HG03135 (cell line): ENCODE measurements around the gene RPL19.
A peak's percentile ranks its signal among the peaks of the same experiment; 100 is the strongest.

Experiments
- ATAC-seq: cut with Tn5 transposase; IDR thresholded peaks from one replicate; pipeline ENCODE4 v1.9.1; 2021; ENCODE audit warnings: mild to moderate bottlenecking, moderate library complexity; ENCODE audit not compliant: unreplicated experiment

Gene RPL19

DNA sequence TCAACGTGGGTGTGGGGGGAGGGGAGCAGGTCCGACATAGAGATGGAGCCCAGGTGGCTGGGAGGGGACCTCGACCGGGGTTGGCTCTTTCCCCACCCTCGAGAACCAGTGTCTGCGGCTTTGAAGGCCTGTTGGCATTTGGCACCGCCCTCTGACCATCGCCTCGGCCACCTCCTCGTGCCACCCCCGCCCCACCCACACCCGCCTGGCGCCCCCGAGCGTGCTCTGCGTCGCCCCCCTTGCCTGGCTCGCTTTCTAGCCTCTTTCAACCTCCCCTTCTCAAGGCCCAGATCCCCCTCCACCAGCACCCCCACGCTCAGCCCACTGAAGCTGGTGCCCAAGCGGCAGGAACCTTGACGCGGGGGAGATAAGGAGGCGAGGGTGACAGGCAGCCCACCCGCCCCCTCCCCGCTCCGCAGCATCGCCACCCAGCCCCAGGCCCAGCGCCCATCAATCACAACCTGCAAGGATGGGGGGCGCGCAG is 3.2 kb upstream of the RPL19 start:
- ATAC-seq, result no peak

DNA sequence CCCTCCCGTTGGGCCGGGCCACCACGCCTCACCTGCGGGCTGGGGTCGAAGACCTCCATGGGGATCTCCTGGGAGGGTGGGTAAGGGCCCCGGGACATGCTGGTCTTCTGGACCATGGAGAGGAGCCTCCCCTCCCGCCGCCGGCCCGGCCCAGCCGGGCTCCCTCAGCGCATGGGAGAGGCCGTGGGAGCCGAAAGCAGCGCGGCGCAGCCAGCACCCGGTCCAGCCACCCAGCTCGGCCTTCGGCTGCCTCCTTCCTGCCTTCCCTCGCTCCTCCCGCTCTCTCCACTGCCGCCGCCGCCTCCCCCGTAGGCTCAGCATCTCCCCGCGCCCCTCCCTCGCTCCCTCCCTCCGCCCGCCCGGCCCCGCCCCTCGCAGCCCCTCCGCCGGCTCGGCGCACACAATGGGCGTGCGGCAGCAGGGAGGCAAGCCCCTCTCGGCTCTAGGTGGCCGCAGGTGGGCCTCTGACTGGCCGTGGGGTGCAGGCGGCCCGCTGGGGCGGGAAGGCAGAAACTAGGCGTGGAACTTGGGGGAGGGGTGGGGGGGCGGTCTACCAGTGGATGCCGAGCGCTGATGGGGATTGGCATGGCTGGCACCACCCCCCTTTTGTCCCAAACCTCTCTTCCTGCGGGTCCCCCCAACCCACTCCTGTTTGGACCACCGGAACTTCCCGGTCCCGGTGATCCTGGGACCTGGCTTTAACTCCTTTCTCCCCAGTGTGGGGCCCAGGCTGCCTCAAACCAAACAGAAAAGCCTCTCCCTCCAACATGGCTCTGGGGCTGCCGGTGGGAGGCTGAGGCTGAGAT is 2.5 kb upstream of the RPL19 start, which contains the start of gene CACNB1:
CACNB1 (minus strand) TSS at position 290 of the 806 bp plus-strand sequence; CDS start at position 116, 174 bp downstream.
- no peak for ATAC-seq

DNA sequence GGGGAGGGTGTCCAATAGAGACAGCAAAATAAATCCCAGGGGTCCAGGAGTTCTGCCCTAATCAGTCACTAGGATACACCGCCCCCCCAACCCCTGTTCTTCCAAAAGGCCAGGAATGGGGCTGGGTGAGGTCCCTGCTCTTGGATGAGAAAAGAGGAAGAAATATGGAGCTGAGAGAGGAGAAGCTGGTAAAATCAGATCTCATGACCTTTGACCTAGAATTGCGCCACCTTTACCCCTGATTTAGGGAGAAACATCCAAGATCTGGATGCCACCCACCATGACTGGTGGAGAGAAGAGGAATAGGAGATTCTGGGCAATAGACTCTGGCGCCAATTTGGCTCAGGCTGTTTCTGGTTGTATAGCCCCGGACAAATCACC is 1.9 kb upstream of the RPL19 start:
- no peak for ATAC-seq

DNA sequence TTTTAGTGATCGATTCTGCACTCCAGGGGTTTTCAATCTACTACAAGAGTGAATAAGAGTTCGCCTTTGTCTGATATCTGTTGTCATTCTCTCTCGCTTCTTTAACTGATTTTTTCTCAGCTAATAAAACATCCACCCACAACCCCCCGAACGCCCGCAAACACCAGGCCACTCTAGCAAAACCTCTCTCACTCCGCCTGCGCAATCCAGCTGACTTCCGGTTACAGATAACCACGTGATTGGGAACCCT is 338 bp upstream of the RPL19 start:
- ATAC-seq, result peak; percentile 52

DNA sequence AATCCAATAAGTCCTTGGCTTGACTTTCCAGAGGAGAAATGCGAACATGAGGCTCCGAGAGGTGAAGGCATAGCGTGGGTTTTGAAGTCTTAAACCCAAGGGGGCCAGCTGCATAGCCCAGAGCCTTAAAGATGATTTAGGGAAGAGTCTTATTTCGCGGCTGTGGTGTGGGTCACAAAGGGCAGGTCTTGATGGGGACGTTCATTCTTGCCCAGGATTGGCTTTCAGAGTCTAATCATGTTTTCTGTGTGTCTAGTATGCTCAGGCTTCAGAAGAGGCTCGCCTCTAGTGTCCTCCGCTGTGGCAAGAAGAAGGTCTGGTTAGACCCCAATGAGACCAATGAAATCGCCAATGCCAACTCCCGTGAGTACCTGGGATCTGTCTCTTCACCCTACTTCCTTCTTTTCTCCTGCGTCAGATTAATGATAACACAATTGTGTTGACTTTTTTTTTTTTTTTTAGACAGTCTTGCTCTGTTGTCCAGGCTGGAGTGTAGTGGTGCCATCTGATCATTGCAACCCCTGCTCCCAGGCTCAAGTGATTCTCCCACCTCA is 951 bp downstream of the RPL19 start:
- no peak for ATAC-seq

DNA sequence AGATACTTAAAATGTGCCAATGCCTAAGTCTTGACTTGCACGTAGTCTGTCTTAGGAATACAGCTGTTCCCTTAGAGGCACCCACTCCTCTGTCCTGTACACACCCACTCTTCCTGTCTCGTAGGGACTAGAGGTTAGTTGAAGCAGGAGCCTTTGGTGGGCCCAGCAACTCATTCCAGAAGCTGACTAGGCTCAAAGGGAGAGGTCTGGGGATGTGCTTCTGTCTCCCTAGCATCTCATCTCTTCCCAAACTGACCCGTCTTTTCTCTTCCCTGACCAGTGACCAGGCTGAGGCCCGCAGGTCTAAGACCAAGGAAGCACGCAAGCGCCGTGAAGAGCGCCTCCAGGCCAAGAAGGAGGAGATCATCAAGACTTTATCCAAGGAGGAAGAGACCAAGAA is 4.2 kb downstream of the RPL19 start:
- ATAC-seq, result no peak

DNA sequence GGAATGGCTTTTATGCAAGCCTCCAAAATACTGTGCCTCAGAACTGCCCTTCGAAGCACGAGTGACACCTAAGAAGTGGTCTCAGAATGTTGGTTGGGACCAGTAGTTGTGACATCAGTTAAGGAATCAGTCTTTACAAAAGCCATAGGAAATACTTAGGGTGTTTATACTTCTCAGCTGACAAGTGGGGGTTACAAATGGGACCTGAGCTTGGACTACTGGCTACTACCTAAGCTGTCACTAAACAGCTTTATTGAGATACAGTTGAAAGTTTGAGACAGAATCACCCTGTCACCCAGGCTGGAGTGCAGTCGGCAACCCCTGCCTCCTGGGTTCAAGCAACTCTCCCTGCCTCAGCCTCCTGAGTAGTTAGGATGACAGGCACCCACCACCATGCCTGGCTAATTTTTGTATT is 5.0 kb downstream of the RPL19 start:
- no peak for ATAC-seq

DNA sequence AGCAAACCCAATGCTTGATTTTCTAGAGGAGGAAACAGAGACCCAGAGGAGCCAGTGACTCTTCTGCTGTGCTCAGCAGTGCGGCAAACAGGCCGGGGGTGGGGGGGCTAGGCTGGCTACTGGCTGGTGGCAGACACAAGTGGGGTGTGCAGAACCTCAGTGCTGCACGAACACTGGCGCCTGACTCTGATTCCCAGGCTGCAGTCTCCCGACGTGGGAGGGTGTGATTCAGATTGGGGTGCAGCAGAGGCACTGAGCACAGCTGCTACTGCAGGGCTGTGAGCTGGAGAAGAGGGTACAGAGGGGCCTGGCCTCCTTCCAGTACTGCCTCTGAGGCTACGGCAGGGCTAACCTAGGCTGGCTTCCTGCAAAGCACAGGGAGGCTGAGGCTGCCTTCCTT is 8.1 kb downstream of the RPL19 start:
- ATAC-seq, result no peak

DNA sequence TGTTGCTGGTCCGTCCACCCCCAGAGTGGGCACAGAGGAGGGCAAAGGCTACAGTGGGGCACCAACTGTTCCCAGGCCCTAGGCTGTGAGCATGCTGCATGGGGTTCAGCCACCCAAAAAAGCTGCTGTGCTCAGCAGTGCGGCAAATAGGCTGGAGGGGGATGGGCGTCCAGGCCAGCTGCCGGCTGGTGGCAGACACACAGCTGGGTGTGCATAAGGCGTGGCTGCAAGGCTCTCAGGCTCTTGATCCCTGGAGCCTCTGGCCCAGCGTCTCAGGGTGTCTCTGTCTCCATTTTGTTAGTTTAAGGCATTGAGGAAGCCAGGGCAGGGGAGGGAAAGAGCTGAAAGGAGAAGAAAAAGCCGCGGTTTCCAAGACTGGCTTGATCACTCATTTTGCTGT is 8.8 kb downstream of the RPL19 start:
- no peak for ATAC-seq

DNA sequence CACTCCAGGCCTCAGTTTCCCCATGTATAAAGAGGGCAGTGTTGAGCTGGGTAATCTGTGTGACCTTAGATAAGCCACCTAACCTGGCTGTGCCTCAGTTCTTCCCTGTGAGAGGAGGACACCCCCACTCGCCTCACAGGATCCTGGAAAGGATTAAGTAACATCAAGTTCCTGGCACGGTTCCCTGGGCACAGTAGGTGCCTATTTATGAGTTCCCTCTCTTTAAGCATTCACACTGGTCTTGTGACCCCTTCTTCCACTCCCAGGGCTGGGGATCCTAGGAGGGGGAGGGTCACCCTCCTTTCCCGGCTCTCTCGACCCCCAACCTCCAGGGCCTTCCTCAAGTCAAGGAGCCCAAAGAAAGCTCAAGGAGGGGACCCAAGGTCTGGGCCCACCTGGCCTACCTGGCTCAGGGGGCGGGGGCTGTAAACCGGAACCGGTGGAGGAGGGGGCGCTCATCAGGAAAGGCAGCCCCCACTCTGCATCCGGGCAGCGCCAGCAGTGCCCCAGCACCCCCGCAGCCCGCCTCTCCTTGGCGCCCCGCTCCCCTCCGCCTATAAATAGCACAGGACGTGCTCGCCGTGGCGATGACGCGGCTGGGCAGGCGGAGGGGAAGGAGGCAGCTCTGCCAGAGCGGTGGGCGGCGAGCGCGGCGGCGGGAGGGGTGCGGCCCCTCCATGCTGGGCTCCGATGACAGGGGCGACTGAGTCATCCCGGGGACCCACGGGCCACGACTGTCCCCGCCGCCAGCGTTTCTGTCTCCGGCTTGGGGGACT is 9.4 kb downstream of the RPL19 start:
- no peak for ATAC-seq

DNA sequence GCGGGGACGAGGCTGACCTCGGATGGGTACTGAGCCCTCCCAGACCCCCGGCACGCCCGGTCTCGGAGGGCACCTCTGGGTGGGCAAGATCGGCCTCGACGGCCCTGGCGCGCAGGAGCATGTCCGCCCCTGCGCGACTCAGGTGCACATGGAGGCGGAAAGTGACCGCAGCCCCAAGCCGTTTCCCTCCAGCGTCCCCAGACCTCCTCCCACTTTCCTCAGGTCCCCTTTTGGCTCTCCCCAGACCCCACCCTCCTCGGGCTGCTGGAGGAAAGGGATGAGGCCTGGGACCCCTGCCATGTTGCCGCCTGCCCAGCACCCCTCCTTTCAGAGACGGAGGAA is 10.0 kb downstream of the RPL19 start:
- ATAC-seq, result no peak

DNA sequence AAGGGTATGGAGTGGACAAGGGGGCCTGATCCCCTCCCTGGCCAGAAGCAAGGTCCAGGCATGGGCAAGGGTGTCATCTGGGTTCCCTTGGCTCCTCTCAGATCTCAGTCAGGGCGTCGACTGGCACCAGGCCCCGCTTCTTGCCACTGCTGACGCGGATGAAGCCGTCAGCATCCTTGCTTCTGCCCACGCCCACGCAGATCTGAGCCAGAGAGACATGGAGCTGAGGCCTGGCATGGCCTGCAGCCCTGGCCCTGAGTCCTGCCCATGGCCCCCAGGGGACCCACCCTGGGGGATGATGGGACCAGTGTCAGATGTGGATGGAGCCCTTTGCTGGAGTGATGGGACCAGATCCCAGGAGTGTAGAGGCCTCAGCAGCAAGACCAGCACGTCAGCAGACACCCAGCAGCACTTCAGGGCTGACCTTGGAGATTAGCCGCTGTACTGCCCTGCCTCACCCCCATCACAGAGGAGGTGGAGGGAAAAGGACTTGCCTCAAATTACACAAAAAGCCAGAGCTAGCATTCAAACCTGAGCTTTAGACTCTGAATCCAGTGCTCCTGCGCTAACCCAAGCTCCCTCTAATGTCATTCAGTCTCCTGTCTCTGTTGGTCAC is 12.2 kb downstream of the RPL19 start:
- no peak for ATAC-seq

DNA sequence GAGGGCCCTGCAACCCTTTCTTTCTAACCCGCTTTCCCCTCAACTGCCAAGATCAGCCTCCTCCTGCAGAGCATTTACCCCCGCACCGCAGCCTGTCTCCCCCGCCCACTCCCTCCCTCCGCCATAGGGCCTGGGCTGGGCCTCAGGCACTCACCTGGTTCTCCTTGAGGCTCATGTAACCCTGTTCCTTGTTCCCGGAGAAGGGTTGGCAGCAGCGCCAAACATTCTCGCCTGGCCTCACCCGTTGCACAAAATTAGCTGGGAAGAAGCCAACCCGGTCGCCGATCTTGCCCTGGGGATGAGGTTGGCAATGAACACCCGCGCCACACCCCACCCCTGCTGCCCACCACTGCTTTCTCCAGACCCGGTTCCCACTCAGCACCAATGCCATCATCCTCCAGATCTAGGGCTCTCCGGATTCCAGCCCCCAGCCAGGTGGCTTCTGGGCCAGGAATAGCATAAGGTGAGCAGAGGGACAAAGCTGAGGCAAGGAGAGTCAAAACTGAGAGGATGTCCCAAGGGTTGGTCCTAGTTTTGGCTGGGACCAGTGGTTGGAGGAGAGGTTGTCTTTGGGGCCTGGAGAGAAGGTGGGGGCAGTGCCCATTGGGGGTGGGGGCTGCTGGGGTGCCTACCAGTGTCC is 12.9 kb downstream of the RPL19 start:
- ATAC-seq, result no peak

DNA sequence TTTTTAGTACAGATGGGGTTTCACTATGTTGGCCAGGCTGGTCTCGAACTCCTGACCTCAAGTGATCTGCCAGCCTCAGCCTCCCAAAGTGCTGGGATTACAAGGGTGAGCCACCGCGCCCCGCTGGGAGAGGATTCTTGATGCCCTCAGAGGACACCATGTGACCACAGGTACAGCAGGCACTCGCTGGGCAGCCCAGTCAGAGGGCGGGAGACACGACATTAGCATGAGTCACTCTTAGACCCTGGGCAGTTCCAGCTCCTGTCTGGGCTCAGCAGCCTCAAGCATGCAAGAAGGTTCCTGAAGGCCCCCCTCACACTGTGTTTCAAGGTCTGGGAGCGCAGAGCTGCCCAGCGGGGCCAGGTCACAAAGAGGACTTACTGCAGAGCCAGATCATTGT is 13.8 kb downstream of the RPL19 start:
- ATAC-seq, result no peak

DNA sequence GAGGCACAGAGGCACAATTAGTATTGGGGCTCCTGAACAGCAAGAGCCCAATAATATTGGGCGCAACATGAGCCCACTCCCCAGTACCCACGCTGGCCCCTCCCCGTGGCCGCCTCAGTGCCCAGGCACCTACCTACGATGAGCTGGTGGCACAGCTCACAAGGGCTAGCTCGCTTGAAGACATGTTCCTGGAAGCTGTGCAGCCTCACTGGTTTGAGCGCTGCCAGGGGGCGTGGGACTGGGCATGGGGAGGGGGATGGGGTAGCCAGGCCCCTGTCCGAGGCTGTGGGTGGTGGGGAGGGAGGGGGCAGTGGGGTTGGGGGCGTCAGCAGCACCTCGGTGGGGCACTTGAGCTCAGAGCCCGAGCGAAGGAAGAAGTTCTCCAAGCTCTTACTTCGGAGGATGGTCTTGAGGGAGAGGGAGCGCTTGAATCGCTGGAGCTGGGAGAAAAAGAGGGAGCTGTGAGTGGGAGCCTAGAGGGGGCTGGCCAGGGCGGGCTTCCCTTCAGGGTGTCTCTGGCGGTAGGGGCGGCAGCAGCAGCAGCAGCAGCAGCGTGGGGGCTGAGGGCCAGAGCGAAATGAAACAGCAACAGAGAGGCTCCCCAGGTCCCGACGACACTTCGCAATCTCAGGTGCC is 17.8 kb downstream of the RPL19 start:
- no peak for ATAC-seq

DNA sequence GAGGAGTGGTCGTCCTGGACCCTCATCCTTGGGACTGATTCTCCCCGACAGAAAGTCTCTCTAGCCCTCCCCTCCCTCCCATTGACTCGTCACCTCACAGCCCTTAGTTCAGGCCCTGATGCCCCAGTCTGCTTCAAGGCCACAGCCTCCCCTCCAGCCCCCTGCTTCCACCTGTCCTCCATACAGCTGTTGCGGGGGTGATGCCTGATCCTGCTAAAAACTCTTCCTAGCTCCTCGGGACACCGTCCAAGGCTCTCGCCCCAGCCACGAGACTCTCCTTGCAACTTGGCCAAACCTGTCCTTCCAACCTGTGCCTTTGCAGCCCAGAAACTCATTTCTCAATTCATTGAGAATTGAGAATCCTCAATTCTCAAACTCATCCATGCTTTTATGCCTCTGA is 18.8 kb downstream of the RPL19 start:
- ATAC-seq, result no peak

DNA sequence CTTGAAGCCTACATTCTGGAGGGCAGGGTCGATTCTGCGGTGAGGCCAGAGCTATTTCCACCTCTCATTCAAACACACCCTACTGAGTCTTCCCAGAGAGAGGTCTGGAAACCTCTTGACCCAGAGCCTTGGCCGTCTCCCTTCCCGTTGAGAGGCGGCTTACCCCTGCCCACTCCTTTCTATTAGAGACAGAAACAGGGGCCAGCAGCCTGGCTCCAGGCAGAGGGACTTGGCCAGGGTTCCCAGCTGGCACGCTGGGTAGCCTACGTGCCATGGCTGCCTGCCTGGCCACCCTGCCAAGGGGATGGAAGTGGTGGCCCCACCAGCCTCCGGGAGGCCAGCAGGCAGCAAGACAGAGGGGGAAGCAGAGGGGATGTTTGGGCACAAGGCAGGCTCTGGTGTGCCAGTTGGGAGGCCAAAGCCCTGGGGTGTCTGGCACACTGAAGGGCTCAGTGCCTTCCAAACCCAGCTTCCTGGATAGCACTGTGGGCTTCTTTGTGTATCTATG is 19.6 kb downstream of the RPL19 start:
- ATAC-seq, result no peak

DNA sequence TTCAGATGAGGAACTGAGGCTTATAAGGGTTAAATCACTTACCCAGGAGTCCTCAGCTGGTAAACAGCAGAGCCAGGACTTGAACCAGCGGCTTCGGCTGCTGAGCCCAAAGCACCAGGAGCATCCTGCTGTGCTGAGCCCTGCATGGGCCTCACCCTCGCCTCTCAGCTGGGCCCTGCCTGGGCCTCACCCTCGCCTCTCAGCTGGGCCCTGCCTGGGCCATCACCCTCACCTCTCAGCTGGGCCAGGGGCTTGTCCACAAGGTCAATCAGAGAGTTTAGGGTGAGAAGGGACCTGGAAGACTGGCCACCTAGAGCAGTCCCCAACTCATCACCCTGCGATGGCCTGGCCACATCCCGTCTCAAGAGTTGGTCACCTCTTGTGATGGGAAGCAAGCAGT is 21.5 kb downstream of the RPL19 start:
- ATAC-seq, result no peak

DNA sequence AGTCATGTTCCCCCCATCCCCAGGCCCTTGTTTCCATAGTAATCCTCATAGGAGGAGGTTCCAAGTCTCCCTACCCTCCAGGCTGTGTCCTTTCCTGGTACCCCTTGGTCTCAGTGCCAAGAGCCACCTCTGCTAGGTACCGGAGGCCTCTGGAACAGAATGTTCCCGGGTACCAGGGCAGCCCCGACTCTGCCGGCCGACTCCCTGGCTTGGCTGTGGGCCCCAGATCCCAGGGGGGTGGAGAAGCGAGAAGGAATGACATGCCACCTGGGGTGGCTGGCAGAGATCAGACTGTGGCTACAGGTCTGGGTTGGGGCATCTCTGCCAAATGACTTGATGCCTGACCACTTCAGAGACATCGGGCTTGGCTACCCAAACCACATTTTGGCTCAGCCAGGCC is 22.1 kb downstream of the RPL19 start:
- ATAC-seq, result no peak
